Sigmoid colon (tissue), 4 donors: ENCODE data around the gene IPCEF1.

ENCODE experiments used
- CTCF ChIP-seq, 4 experiments: fragments of 450-650 bp in 3 of 4; fragments of 200-600 bp in 1 of 4; IDR thresholded peaks; one replicate each; pipeline ENCODE4 v1.5.1; 2016 to 2019; ENCODE audit warnings: antibody characterized with exemption in 4 of 4, mild to moderate bottlenecking in 3 of 4, moderate library complexity in 2 of 4
- EP300 ChIP-seq, 4 donors: sonication (generic); formaldehyde crosslinking; IDR thresholded peaks; one replicate each; pipeline ENCODE4 v1.6.1; 2017; ENCODE audit warnings: antibody characterized with exemption in 4 of 4
- POLR2A ChIP-seq, 2 donors: fragments of 450-650 bp; IDR thresholded peaks; one replicate each; pipeline ENCODE4 v1.6.1; 2016; ENCODE audit warnings: antibody characterized with exemption in 2 of 2, mild to moderate bottlenecking in 2 of 2, moderate library complexity in 2 of 2
- POLR2AphosphoS5 ChIP-seq, 4 donors: sonication (generic); formaldehyde crosslinking; IDR thresholded peaks; one replicate each; pipeline ENCODE4 v1.6.1; 2017; ENCODE audit warnings: antibody characterized with exemption in 4 of 4

- TF ChIP-seq CTCF (IDR thresholded peaks at IDR 0.05) (no peak), POLR2AphosphoS5 (IDR thresholded peaks at IDR 0.05) (no peak), POLR2A (IDR thresholded peaks at IDR 0.05) (no peak), EP300 (IDR thresholded peaks at IDR 0.05) (no peak)
Measured at GRCh38 chr6:154187203-154187602, 169.4 kb downstream of the IPCEF1 start.
